HL-60 (cell line): ENCODE measurements around the gene NRDC.

ENCODE experiments used
- DNase-seq, 2 experiments: peaks; one replicate each; pipeline ENCODE4 v3.0.0-alpha.2; 2010 to 2020; ENCODE audit warnings: low read depth in 1 of 2, low spot score in 1 of 2
- H3K27ac ChIP-seq: fragments of 250-450 bp; sonication (Bioruptor Pico); replicated peaks from 2 replicates; pipeline ENCODE4 v1.5.1; 2020; ENCODE audit warnings: mild to moderate bottlenecking, moderate library complexity
- H3K27me3 ChIP-seq: fragments of 250-450 bp; sonication (Bioruptor Pico); 2 replicates; pipeline ENCODE4 v1.5.1; 2021; ENCODE audit warnings: mild to moderate bottlenecking, moderate library complexity; ENCODE audit not compliant: insufficient read depth, poor library complexity, severe bottlenecking
- H3K4me3 ChIP-seq: replicated peaks from 2 replicates; pipeline ENCODE4 v1.5.1; 2011; ENCODE audit warnings: mild to moderate bottlenecking, control low read depth, low read length; ENCODE audit not compliant: insufficient read depth
- CTCF ChIP-seq: IDR thresholded peaks from one replicate; pipeline ENCODE4 v1.5.1; 2011; ENCODE audit warnings: low read length, control low read depth, inconsistent platforms; ENCODE audit not compliant: insufficient read depth
- GABPA ChIP-seq: IDR thresholded peaks from 2 replicates; pipeline ENCODE4 v1.6.1; 2012; ENCODE audit warnings: low read depth
- POLR2AphosphoS5 ChIP-seq: IDR thresholded peaks from 2 replicates; pipeline ENCODE4 v1.6.1; 2012; ENCODE audit warnings: low read depth
- REST ChIP-seq: IDR thresholded peaks from 2 replicates; pipeline ENCODE4 v1.6.1; 2012; ENCODE audit warnings: low read depth; ENCODE audit not compliant: insufficient replicate concordance
- SPI1 ChIP-seq: IDR thresholded peaks from 2 replicates; pipeline ENCODE4 v1.6.1; 2012; ENCODE audit warnings: low read depth, mild to moderate bottlenecking, borderline replicate concordance

NRDC gene

GRCh38 chr1:51749151-51749550, 129.4 kb downstream of the NRDC start:
- no peaks in the 10 kb centered on the region for H3K27me3 ChIP-seq
- DNase-seq: no peak
- no peak overlapping the region for H3K4me3 ChIP-seq
- no peak overlapping the region for H3K27ac ChIP-seq
- no peak for TF ChIP-seq CTCF

- no peak overlapping the region for H3K4me3 ChIP-seq
- no peak for DNase-seq
- TF ChIP-seq SPI1 (no peak), REST (no peak), POLR2AphosphoS5 (no peak), CTCF (no peak), GABPA (no peak)
- no peak overlapping the region for H3K27ac ChIP-seq
- H3K27me3 ChIP-seq: no peaks in the 10 kb centered on the region
Observed at GRCh38 chr1:51745304-51745570, 133.3 kb downstream of the NRDC start.

- no peak overlapping the region for H3K4me3 ChIP-seq
- DNase-seq: no peak
- no peaks in the 10 kb centered on the region for H3K27me3 ChIP-seq
- TF ChIP-seq SPI1: no peak
- no peak overlapping the region for H3K27ac ChIP-seq
Observed at GRCh38 chr1:51744506-51745303, 133.8 kb downstream of the NRDC start.

GRCh38 chr1:51741121-51741681, 137.3 kb downstream of the NRDC start:
- no peak overlapping the region for H3K4me3 ChIP-seq
- DNase-seq: no peak

More at GRCh38 chr1:51741121-51741681, 137.3 kb downstream of the NRDC start:
- no peak for TF ChIP-seq SPI1
- TF ChIP-seq REST: no peak
- TF ChIP-seq POLR2AphosphoS5: no peak
- no peak for TF ChIP-seq GABPA
- no peak for TF ChIP-seq CTCF
- Histone ChIP-seq H3K27me3 (no peaks in the 10 kb centered on the region), H3K27ac (no peak overlapping the region)
